ENCODE measurements around the gene ATP6V0E2. TPM values are rescaled to one million over a fixed set of nuclear protein-coding genes. Genes with fewer than 3 reads are reported as not detected.

ATP6V0E2 gene
- total RNA-seq, 1 experiment from 2014 or later, result 25.5 TPM

DNA sequence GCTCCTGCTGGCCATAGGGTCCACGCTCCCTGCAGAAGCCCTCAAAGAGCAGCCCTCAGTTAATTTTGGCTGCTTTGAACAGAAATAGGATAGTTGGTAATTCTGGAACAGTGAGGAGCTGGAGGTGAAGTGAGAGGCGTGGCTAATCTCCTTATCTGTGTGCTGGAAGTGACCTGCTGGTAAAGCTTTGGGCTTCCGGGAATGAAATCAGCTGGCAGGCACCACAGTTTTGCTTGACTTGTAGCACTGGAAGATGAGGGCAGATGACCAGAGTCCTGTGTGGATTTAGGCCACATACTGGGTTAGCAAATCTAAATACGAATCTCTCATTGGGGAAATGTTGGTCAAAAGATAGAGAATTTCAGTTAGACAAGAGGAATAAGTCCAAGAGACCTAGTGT, 10.2 kb downstream of the ATP6V0E2 start:
- intact Hi-C loops (cut with micrococcal nuclease), result no loop called here
- no peak for TF ChIP-seq CEBPB (IDR thresholded peaks at IDR 0.05; ENCODE audit: low read depth)
- TF ChIP-seq, protein P1, sequence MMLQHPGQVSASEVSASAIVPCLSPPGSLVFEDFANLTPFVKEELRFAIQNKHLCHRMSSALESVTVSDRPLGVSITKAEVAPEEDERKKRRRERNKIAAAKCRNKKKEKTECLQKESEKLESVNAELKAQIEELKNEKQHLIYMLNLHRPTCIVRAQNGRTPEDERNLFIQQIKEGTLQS (IDR thresholded peaks at IDR 0.05), result no peak
- no peak for TF ChIP-seq FOSL1 (IDR thresholded peaks at IDR 0.05; ENCODE audit: low read depth)
- no peak for TF ChIP-seq EGR1 (IDR thresholded peaks at IDR 0.05; ENCODE audit: low read depth)
- TF ChIP-seq SRF (IDR thresholded peaks at IDR 0.05; ENCODE audit: low read depth), result no peak
- no peak for TF ChIP-seq ELF1 (IDR thresholded peaks at IDR 0.05; ENCODE audit: borderline replicate concordance, low read depth)
- TF ChIP-seq, protein P2, sequence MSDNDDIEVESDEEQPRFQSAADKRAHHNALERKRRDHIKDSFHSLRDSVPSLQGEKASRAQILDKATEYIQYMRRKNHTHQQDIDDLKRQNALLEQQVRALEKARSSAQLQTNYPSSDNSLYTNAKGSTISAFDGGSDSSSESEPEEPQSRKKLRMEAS (IDR thresholded peaks at IDR 0.05), result no peak
- no peak for TF ChIP-seq YY1 (IDR thresholded peaks at IDR 0.05; ENCODE audit: extremely low read depth, insufficient replicate concordance, low read depth, low read length)
- RAD21 ChIA-PET (ENCODE audit: low non-redundant PET in 1 of 2, low total read pairs in 2 of 2, uncharacterized antibody in 2 of 2, unreplicated experiment in 2 of 2), result no interaction called here

DNA sequence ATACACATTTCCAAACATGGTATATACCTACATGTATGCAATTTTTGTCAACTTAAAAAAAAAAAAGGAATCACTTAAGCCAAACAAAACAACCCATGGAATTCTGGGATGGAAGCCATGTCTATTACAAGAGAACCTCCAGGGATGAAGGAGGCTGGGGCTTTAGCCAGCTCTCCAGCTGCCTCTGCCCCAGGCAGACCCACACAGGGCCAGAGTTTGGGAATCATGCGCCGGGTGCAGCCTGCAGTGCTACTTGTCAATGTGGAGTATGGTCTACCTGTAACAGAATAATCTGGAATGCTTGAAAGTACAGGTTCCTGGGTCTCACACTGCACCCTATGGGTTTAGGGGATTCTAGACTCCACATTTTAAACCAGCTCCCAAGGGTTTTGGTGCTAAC, 10.8 kb downstream of the ATP6V0E2 start:
- no peak overlapping the region for H2AFZ ChIP-seq (ENCODE audit: low read depth, low read length, poor library complexity, severe bottlenecking)
- H4K20me1 ChIP-seq (ENCODE audit: insufficient read depth), result no peaks in the 10 kb centered on the region
- TF ChIP-seq CBX3 (IDR thresholded peaks at IDR 0.05; ENCODE audit: low read depth) (no peak), SP1 (IDR thresholded peaks at IDR 0.05; ENCODE audit: low read depth) (no peak), EZH2phosphoT487 (IDR thresholded peaks at IDR 0.05; ENCODE audit: borderline replicate concordance) (no peak), FOSL1 (IDR thresholded peaks at IDR 0.05; ENCODE audit: low read depth) (no peak), EZH2 (IDR thresholded peaks at IDR 0.05) (no peak), SRF (IDR thresholded peaks at IDR 0.05; ENCODE audit: low read depth) (no peak), EGR1 (IDR thresholded peaks at IDR 0.05; ENCODE audit: low read depth) (no peak), YY1 (IDR thresholded peaks at IDR 0.05; ENCODE audit: extremely low read depth, insufficient replicate concordance, low read depth, low read length) (no peak), SIN3A (IDR thresholded peaks at IDR 0.05; ENCODE audit: low read depth) (no peak), RAD21 (IDR thresholded peaks at IDR 0.05; ENCODE audit: low read depth) (no peak)
- TF ChIP-seq, protein P2 (IDR thresholded peaks at IDR 0.05), result no peak
- H3K36me3 ChIP-seq (ENCODE audit: control insufficient read depth in 1 of 2, insufficient read depth in 2 of 2, low read length in 2 of 2), result no peaks in the 10 kb centered on the region
- H3K9ac ChIP-seq (ENCODE audit: low read length), result no peak overlapping the region
- intact Hi-C loops (cut with micrococcal nuclease), result no loop called here
- no peaks in the 10 kb centered on the region for H3K9me2 ChIP-seq (ENCODE audit: insufficient read depth)
- H3K27ac ChIP-seq (ENCODE audit: low read depth, low read length), result no peak overlapping the region
- DNase-seq (ENCODE audit: low read depth, low spot score) (no peak), ATAC-seq (no peak)
- POLR2A ChIA-PET, result no interaction called here
- BruUV-seq (replicated peaks), result no TSS peak
- H3K9me3 ChIP-seq (ENCODE audit: control insufficient read depth in 1 of 2, insufficient read depth in 1 of 2, low read depth in 1 of 2, low read length in 2 of 2), result no peaks in the 10 kb centered on the region
- no peak overlapping the region for H3K4me2 ChIP-seq (ENCODE audit: low read length)
- no peaks in the 10 kb centered on the region for H3K79me2 ChIP-seq (ENCODE audit: insufficient read depth, low read length)
- H3K27me3 ChIP-seq (ENCODE audit: insufficient read depth, low read length), result no peaks in the 10 kb centered on the region
- peaks cover 0 to 3% of the 10 kb centered on the region in 2 experiments; a peak in 1 of 4 replicates for H3K4me1 ChIP-seq (ENCODE audit: control insufficient read depth in 1 of 2, insufficient read depth in 2 of 2, low read length in 2 of 2)
- CTCF ChIA-PET, result interaction anchor here (1.3 kb wide), 1 partner anchor 77 kb away, joined by 4 read pairs; no protein-coding TSS in a partner anchor
- no peak overlapping the region for H3K4me3 ChIP-seq (replicated peaks in 1 of 2; ENCODE audit: low read depth in 1 of 2, low read length in 2 of 2)
- RAD21 ChIA-PET (ENCODE audit: low non-redundant PET in 1 of 2, low total read pairs in 2 of 2, uncharacterized antibody in 2 of 2, unreplicated experiment in 2 of 2), result no interaction called here

More for the DNA sequence above, 10.2 kb downstream of the ATP6V0E2 start:
- Histone ChIP-seq H3K4me2 (ENCODE audit: low read length) (no peak overlapping the region), H3K27ac (ENCODE audit: low read depth, low read length) (no peak overlapping the region), H3K36me3 (ENCODE audit: control insufficient read depth in 1 of 2, insufficient read depth in 2 of 2, low read length in 2 of 2) (no peaks in the 10 kb centered on the region), H3K4me3 (replicated peaks in 1 of 2; ENCODE audit: low read depth in 1 of 2, low read length in 2 of 2) (no peak overlapping the region), H3K9ac (ENCODE audit: low read length) (no peak overlapping the region), H4K20me1 (ENCODE audit: insufficient read depth) (no peaks in the 10 kb centered on the region), H3K4me1 (ENCODE audit: control insufficient read depth in 1 of 2, insufficient read depth in 2 of 2, low read length in 2 of 2) (peaks cover 0 to 3% of the 10 kb centered on the region in 2 experiments; a peak in 1 of 4 replicates), H2AFZ (ENCODE audit: low read depth, low read length, poor library complexity, severe bottlenecking) (no peak overlapping the region), H3K9me3 (ENCODE audit: control insufficient read depth in 1 of 2, insufficient read depth in 1 of 2, low read depth in 1 of 2, low read length in 2 of 2) (no peaks in the 10 kb centered on the region), H3K79me2 (ENCODE audit: insufficient read depth, low read length) (no peaks in the 10 kb centered on the region), H3K9me2 (ENCODE audit: insufficient read depth) (no peaks in the 10 kb centered on the region), H3K27me3 (ENCODE audit: insufficient read depth, low read length) (no peaks in the 10 kb centered on the region)
- peak; percentile 13; the same call in 1 of the 2 replicates for ATAC-seq
- BruUV-seq (replicated peaks), result no TSS peak
- ChIA-PET POLR2A (no interaction called here), CTCF (interaction anchor here (1.0 to 1.3 kb wide), 2 partner anchors 13 to 77 kb away, joined by 3 to 4 read pairs; no protein-coding TSS in a partner anchor)
- no peak for DNase-seq (ENCODE audit: low read depth, low spot score)
